ENCODE data around the gene EEFSEC. TPM values are rescaled to one million over a fixed set of nuclear protein-coding genes. Genes with fewer than 3 reads are reported as not detected.

EEFSEC gene
- total RNA-seq, 1 experiment from 2014 or later: 9.6 TPM

GRCh38 chr3:128293930-128294329 lies 140.6 kb downstream of the EEFSEC start:
- Histone ChIP-seq H4K20me1 (ENCODE audit: low read length) (no peaks in the 10 kb centered on the region), H3K27ac (ENCODE audit: low read length) (no peak overlapping the region), H3K79me2 (ENCODE audit: low read length) (no peaks in the 10 kb centered on the region), H3K36me3 (ENCODE audit: low read depth, low read length) (peaks cover 12% of the 10 kb centered on the region; the same call in 1 of the 2 replicates), H3K9me3 (ENCODE audit: low read length) (no peaks in the 10 kb centered on the region), H3K4me3 (ENCODE audit: low read length) (no peak overlapping the region), H3K4me2 (ENCODE audit: low read length) (no peak overlapping the region), H3K27me3 (ENCODE audit: low read length) (no peaks in the 10 kb centered on the region), H3K9ac (ENCODE audit: low read length) (no peak overlapping the region), H3K9me2 (replicated peaks; ENCODE audit: low read length) (no peaks in the 10 kb centered on the region), H2AFZ (ENCODE audit: low read length) (no peak overlapping the region), H3K4me1 (ENCODE audit: insufficient read depth, low read length) (peaks cover 6% of the 10 kb centered on the region; the same call in 1 of the 2 replicates), H3F3A (ENCODE audit: low read length, unreplicated experiment) (no peaks in the 10 kb centered on the region)
- no peak for TF ChIP-seq CTCF (conservative IDR thresholded peaks at IDR 0.05; ENCODE audit: low read depth, low read length)
- TF ChIP-seq EZH2phosphoT487 (IDR thresholded peaks at IDR 0.05; ENCODE audit: borderline replicate concordance, low read length): no peak
- no peak for TF ChIP-seq EZH2 (IDR thresholded peaks at IDR 0.05; ENCODE audit: low read length, unreplicated experiment)
- intact Hi-C loops (cut with micrococcal nuclease): no loop called here
- ATAC-seq (no peak), DNase-seq (no peak)
- no TSS peak for BruUV-seq (replicated peaks)
- ChIA-PET POLR2A (ENCODE audit: unreplicated experiment) (no interaction called here), CTCF (no interaction called here)

- TF ChIP-seq EZH2phosphoT487 (IDR thresholded peaks at IDR 0.05; ENCODE audit: borderline replicate concordance, low read length) (no peak), CTCF (conservative IDR thresholded peaks at IDR 0.05; ENCODE audit: low read depth, low read length) (no peak), EZH2 (IDR thresholded peaks at IDR 0.05; ENCODE audit: low read length, unreplicated experiment) (no peak)
- Histone ChIP-seq H3K27me3 (ENCODE audit: low read length) (no peaks in the 10 kb centered on the region), H3K4me2 (ENCODE audit: low read length) (no peak overlapping the region), H3K9ac (ENCODE audit: low read length) (no peak overlapping the region), H2AFZ (ENCODE audit: low read length) (no peak overlapping the region), H3K79me2 (ENCODE audit: low read length) (no peaks in the 10 kb centered on the region), H3K4me3 (ENCODE audit: low read length) (no peak overlapping the region), H3K36me3 (ENCODE audit: low read depth, low read length) (peaks cover 6% of the 10 kb centered on the region; the same call in 1 of the 2 replicates), H3F3A (ENCODE audit: low read length, unreplicated experiment) (no peaks in the 10 kb centered on the region), H3K9me3 (ENCODE audit: low read length) (no peaks in the 10 kb centered on the region), H3K4me1 (ENCODE audit: insufficient read depth, low read length) (peaks cover 6% of the 10 kb centered on the region; the same call in 1 of the 2 replicates), H3K9me2 (replicated peaks; ENCODE audit: low read length) (no peaks in the 10 kb centered on the region), H3K27ac (ENCODE audit: low read length) (no peak overlapping the region), H4K20me1 (ENCODE audit: low read length) (no peaks in the 10 kb centered on the region)
- no TSS peak for BruUV-seq (replicated peaks)
- POLR2A ChIA-PET (ENCODE audit: unreplicated experiment): no interaction called here
- DNase-seq (no peak), ATAC-seq (no peak)
- intact Hi-C loops (cut with micrococcal nuclease): no loop called here
- CTCF ChIA-PET: no interaction called here
Measured at GRCh38 chr3:128294999-128295468, 141.8 kb downstream of the EEFSEC start.

- Histone ChIP-seq H3K36me3 (ENCODE audit: low read depth, low read length) (no peaks in the 10 kb centered on the region), H3K4me2 (ENCODE audit: low read length) (no peak overlapping the region), H3K9me3 (ENCODE audit: low read length) (no peaks in the 10 kb centered on the region), H3F3A (ENCODE audit: low read length, unreplicated experiment) (no peaks in the 10 kb centered on the region), H3K4me3 (ENCODE audit: low read length) (no peak overlapping the region), H3K27ac (ENCODE audit: low read length) (no peak overlapping the region), H3K4me1 (ENCODE audit: insufficient read depth, low read length) (peaks cover 6% of the 10 kb centered on the region; the same call in 1 of the 2 replicates), H3K27me3 (ENCODE audit: low read length) (no peaks in the 10 kb centered on the region), H4K20me1 (ENCODE audit: low read length) (no peaks in the 10 kb centered on the region), H3K79me2 (ENCODE audit: low read length) (no peaks in the 10 kb centered on the region), H2AFZ (ENCODE audit: low read length) (no peak overlapping the region), H3K9me2 (replicated peaks; ENCODE audit: low read length) (no peaks in the 10 kb centered on the region), H3K9ac (ENCODE audit: low read length) (no peak overlapping the region)
- TF ChIP-seq EZH2 (IDR thresholded peaks at IDR 0.05; ENCODE audit: low read length, unreplicated experiment): no peak
- TF ChIP-seq CTCF (conservative IDR thresholded peaks at IDR 0.05; ENCODE audit: low read depth, low read length): no peak
- TF ChIP-seq EZH2phosphoT487 (IDR thresholded peaks at IDR 0.05; ENCODE audit: borderline replicate concordance, low read length): no peak
- ATAC-seq: no peak
- ChIA-PET POLR2A (ENCODE audit: unreplicated experiment) (no interaction called here), CTCF (no interaction called here)
- DNase-seq: no peak
- BruUV-seq (replicated peaks): no TSS peak
- intact Hi-C loops (cut with micrococcal nuclease): no loop called here
Measured at GRCh38 chr3:128296469-128297251, 143.4 kb downstream of the EEFSEC start.

Measured in PC-3 (cell line).